NCI-H128 (cell line): ENCODE results near the gene RUSC1.
"Not testable (repeated sequence)": the region's sequence is repeated elsewhere in the genome, so short reads cannot be mapped to it uniquely, and the experiment has no call there.

Source experiments
- DNase-seq: peaks from one replicate; lab custom pipeline; 2025; ENCODE audit not compliant: unreplicated experiment; lab: John Stamatoyannopoulos, UW

Gene RUSC1

GRCh38 chr1:155321639-155322503, 1.2 kb downstream of the RUSC1 start:
- DNase-seq: no peak

DNA sequence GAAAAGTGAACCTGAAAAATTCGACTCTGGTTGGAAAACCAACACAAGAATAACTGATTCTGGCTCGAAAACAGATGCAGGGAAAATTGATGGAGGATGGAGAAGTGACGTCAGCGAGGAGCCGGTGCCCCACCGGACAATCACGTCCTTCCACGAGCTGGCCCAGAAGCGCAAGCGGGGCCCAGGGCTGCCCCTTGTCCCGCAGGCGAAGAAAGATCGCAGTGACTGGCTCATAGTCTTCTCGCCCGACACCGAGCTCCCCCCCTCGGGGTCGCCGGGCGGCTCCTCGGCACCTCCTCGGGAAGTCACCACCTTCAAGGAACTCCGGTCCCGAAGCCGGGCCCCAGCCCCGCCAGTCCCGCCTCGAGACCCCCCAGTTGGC, 1.9 kb downstream of the RUSC1 start:
- no peak for DNase-seq

DNA sequence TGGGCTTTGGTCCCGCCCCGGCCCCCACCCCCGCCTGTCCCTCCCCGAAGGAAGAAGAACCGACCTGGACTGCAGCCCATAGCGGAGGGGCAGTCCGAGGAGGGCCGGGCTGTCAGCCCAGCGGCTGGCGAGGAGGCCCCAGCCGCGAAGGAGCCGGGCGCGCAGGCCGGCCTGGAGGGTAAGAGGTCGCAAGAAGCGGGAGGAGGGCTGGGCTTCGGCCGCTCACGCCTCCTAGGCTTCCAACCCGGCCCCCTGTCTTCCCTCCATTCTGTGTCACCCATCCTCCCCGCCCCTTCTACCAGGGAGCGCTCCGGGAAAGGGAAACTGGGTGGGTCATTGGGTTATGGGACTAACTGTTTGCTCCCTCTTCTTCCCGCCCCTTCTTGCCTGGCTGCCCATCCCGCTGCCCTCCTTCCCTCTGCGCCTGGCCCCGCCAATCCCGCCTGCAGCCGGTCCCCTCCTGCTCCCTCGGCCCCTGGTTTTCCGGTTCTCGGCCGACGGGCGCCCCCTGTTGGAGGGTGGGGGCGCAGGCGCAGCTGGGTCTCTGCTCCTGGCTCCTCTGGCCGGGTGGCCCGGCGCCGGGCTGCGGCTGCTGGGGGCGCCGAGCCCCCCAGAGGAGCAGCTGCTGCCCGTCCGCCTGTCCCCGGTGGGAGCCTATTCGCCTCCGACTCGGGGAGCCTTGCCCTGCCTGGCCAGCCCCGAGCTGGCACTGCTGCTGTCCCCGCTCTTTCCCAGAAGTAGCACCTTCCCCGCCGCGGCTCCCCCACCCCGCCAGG, 2.4 kb downstream of the RUSC1 start:
- DNase-seq: peak; percentile 74

- DNase-seq: peak; percentile 55
Measured at GRCh38 chr1:155323729-155324036, 3.0 kb downstream of the RUSC1 start.

- DNase-seq: peak; percentile 92
Measured at GRCh38 chr1:155324037-155324716, 3.5 kb downstream of the RUSC1 start.

GRCh38 chr1:155324717-155325602, 4.3 kb downstream of the RUSC1 start:
- no peak for DNase-seq

GRCh38 chr1:155325603-155325893, 4.9 kb downstream of the RUSC1 start:
- no peak for DNase-seq

GRCh38 chr1:155326020-155326526, 5.4 kb downstream of the RUSC1 start:
- no peak for DNase-seq

GRCh38 chr1:155326631-155327037, 5.9 kb downstream of the RUSC1 start:
- DNase-seq: no peak

- no peak for DNase-seq
Measured at GRCh38 chr1:155327981-155328380, 7.3 kb downstream of the RUSC1 start.

- not testable (repeated sequence) for DNase-seq
Measured at GRCh38 chr1:155328856-155329255, 8.2 kb downstream of the RUSC1 start.

DNA sequence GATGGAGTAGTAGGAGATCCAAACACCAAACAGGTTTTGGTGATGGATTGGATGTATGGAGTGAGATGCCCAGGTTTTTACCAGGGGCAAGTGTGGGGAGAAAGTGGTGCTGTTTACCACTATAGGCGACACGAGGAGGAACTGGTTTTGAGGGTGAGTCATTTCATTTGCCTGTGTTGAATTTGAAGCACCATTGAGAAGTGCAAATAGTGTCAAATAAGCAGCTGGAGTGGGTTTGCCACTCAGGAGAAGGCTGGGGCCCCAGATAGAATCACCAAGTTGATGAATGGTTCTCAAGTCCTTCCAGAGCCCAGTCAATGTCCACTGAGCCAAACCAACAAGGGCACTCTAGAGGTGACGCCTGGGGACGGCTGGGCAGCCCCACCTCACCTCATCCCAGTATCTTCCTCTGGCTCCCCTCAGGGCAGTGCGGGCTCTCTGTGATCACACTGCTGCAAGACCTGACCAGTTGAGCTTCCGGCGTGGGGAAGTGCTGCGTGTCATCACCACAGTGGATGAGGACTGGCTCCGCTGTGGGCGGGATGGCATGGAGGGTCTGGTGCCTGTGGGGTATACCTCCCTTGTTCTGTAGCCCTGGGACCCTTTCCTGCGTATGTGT, 9.4 kb downstream of the RUSC1 start:
- DNase-seq: no peak

DNA sequence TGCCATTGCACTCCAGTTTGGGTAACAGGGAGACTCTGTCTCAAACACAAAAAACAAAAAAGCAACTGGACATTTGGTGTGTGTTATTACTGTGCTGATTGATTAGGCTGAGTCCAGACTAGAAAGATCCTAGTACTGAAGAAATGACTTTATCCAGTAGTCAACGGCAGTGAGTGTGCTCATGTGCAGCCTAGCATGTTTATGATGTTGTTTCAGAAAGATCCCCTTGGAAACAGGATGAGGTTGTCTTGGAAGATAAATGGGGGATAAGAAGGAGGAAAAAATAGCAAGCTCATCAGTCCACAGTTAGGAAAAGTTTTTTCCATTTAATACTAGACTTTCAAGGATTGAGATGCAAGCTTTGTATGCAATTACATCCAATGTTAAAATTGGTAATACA, 14.3 kb downstream of the RUSC1 start:
- DNase-seq: no peak

DNA sequence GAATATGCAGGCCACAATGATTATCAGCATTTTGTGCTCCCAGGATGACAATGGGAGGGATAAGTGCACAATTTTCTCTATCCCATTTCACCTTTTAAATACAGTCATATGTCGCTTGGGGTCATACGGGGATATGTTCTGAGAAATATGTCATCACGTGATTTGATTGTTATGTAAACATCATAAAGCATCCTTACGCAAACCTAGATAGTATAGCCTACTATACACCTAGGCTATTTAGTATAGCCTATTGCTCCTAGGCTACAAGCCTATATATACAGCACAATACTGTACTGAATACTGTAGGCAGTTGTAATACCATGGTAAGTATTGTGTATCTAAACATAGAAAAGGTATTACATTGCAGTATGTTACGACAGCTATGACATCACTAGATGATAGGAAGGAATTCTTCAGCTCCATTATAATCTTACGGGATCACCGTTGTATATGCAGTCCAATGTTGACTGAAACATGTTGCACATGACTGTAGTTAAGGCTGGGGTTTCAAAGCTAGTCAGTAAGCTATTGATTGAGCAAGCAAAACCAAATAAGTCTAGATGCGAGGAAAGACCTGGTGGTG, 18.9 kb downstream of the RUSC1 start:
- no peak for DNase-seq

DNA sequence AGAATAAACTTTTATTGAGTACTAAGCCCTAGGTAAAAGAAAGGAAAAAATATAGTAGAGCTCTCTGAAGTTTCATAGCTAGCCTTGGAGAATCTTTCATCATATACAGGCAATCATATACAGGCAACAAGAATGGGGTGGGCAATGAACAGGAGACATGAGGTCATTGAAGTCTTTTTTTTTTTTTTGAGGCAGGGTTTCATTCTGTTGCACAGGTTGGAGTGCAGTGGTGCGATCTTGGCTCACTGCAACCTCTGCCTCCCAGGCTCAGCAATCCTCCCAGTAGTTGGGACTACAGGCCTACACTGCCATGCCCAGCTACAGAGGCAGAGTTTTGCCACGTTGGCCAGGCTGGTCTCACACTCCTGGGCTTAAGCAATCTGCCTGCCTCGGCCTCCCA, 22.1 kb downstream of the RUSC1 start:
- no peak for DNase-seq

GRCh38 chr1:155352631-155353030, 31.9 kb downstream of the RUSC1 start:
- no peak for DNase-seq

DNA sequence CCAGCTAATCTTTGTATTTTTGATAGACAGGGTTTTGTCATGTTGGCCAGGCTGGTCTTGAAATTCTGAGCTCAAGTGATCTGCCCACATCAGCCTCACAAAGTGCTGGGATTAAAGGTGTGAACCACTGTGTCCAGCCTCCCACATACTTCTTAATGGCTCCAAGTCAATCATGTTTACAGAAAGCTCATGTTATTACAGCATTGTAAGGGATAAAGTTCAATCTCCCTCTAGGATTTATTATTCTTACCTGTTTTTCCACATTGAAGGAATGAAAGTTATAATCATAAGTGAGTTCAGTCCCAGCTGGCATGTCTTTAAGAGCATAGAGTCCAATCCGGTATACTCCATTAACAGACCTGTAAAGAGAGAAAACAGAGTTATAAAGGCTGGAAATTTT, 39.4 kb downstream of the RUSC1 start:
- no peak for DNase-seq

- DNase-seq: no peak
Measured at GRCh38 chr1:155379180-155379579, 58.5 kb downstream of the RUSC1 start.

DNA sequence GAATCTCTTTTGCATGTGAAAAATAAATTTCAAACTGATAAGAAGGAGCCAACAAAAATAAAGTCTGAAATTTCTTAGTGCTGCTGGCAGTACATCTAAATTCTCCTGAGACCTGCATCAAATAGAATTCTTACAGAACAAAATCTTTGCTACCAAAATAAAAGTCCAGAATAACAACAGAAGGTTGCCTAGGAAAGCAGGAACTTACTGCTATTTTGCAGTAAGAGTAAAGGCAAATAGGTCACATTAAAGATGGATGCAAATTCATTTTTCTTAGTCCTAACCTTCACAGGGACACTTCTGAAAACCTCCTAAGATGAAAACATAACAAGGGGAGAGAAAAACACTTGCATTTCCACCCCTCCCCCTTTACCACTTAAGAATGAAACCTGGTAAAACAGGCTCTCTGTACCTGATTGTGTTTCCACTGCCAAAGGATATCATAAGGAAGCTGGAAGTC, 59.0 kb downstream of the RUSC1 start:
- DNase-seq: no peak
